ENCODE measurements around the gene SOD1. TPM values are rescaled to one million over a fixed set of nuclear protein-coding genes. Genes with fewer than 3 reads are reported as not detected.

SOD1 gene
- total and polyA plus RNA-seq, 7 donors: 169 to 648 (median 279) TPM

GRCh38 chr21:31683029-31683428 is 23.5 kb downstream of the SOD1 start:
- H3K4me3 ChIP-seq: no peak overlapping the region
- no peak overlapping the region for H3K27ac ChIP-seq
- 80 to 90% methylated on average over 5 of the region's 5 CpGs for WGBS, 2 donors
- TF ChIP-seq, protein P1, sequence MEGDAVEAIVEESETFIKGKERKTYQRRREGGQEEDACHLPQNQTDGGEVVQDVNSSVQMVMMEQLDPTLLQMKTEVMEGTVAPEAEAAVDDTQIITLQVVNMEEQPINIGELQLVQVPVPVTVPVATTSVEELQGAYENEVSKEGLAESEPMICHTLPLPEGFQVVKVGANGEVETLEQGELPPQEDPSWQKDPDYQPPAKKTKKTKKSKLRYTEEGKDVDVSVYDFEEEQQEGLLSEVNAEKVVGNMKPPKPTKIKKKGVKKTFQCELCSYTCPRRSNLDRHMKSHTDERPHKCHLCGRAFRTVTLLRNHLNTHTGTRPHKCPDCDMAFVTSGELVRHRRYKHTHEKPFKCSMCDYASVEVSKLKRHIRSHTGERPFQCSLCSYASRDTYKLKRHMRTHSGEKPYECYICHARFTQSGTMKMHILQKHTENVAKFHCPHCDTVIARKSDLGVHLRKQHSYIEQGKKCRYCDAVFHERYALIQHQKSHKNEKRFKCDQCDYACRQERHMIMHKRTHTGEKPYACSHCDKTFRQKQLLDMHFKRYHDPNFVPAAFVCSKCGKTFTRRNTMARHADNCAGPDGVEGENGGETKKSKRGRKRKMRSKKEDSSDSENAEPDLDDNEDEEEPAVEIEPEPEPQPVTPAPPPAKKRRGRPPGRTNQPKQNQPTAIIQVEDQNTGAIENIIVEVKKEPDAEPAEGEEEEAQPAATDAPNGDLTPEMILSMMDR (IDR thresholded peaks at IDR 0.05): no peak
- TF ChIP-seq POLR2AphosphoS5 (IDR thresholded peaks at IDR 0.05): no peak
- TF ChIP-seq EP300 (IDR thresholded peaks at IDR 0.05): no peak
- TF ChIP-seq POLR2A (IDR thresholded peaks at IDR 0.05): no peak
- H3K4me1 ChIP-seq: no peaks in the 10 kb centered on the region
- no peaks in the 10 kb centered on the region for H3K9me3 ChIP-seq
- DNase-seq: no peak
- peaks cover 17 to 76% (median 29%) of the 10 kb centered on the region in 4 donors for H3K36me3 ChIP-seq
- intact Hi-C loops (cut with DNase I): no loop called here
- no peaks in the 10 kb centered on the region for H3K27me3 ChIP-seq

- H3K27ac ChIP-seq: no peak overlapping the region
- 90 to 93% methylated on average over 7 of the region's 7 CpGs for WGBS, 2 donors
- no peak for DNase-seq
- intact Hi-C loops (cut with DNase I): no loop called here
- no peaks in the 10 kb centered on the region for H3K27me3 ChIP-seq
- no peak overlapping the region for H3K4me3 ChIP-seq
- no peaks in the 10 kb centered on the region for H3K9me3 ChIP-seq
- no peak for TF ChIP-seq EP300 (IDR thresholded peaks at IDR 0.05)
- no peak for TF ChIP-seq POLR2AphosphoS5 (IDR thresholded peaks at IDR 0.05)
- TF ChIP-seq, protein P1 (IDR thresholded peaks at IDR 0.05): no peak
- TF ChIP-seq POLR2A (IDR thresholded peaks at IDR 0.05): no peak
- H3K4me1 ChIP-seq: no peaks in the 10 kb centered on the region
- H3K36me3 ChIP-seq: peaks cover 22 to 82% (median 34%) of the 10 kb centered on the region in 4 donors
These were observed 25.4 kb downstream of the SOD1 start for GRCh38 chr21:31684918-31685317.

GRCh38 chr21:31686272-31686915 is 26.9 kb downstream of the SOD1 start:
- Histone ChIP-seq H3K27ac (no peak overlapping the region), H3K4me3 (no peak overlapping the region), H3K9me3 (no peaks in the 10 kb centered on the region), H3K4me1 (no peaks in the 10 kb centered on the region), H3K27me3 (no peaks in the 10 kb centered on the region), H3K36me3 (peaks cover 26 to 96% (median 38%) of the 10 kb centered on the region in 4 donors)
- no peak for DNase-seq
- WGBS, 2 donors: 23 to 71% methylated on average over 7 of the region's 7 CpGs
- TF ChIP-seq EP300 (IDR thresholded peaks at IDR 0.05) (no peak), POLR2AphosphoS5 (IDR thresholded peaks at IDR 0.05) (no peak), POLR2A (IDR thresholded peaks at IDR 0.05) (no peak)
- TF ChIP-seq, protein P1 (IDR thresholded peaks at IDR 0.05): no peak
- intact Hi-C loops (cut with DNase I): no loop called here

DNA sequence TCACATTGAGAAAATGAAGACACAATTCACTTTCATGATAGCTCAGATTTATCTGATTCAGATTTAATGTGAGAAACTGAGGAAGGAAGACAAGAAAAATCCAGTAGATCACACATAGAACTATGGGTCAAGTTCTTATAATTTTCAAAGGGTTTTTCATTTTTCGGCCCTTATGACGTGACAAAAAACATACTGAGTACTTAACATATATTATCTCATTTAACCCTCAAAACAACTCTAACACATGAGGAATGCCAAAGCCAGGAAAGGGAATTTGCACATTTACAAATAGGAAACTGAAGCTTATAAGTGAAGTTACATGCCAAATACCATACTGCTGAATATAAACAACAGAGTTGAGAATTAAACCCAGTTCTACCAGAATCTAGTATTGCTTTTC is 27.6 kb downstream of the SOD1 start:
- no peaks in the 10 kb centered on the region for H3K9me3 ChIP-seq
- WGBS, 2 donors: 95 to 96% methylated on average over 2 of the region's 2 CpGs
- no peak for TF ChIP-seq POLR2A (IDR thresholded peaks at IDR 0.05)
- TF ChIP-seq, protein P1 (IDR thresholded peaks at IDR 0.05): no peak
- no peaks in the 10 kb centered on the region for H3K27me3 ChIP-seq
- intact Hi-C loops (cut with DNase I): no loop called here
- no peak overlapping the region for H3K4me3 ChIP-seq
- H3K36me3 ChIP-seq: peaks cover 26 to 100% (median 44%) of the 10 kb centered on the region in 4 donors
- no peak for DNase-seq
- no peak overlapping the region for H3K27ac ChIP-seq
- H3K4me1 ChIP-seq: no peaks in the 10 kb centered on the region
